HG03135 (cell line): ENCODE results near the gene HDHD5.
"Not testable (repeated sequence)": the region's sequence is repeated elsewhere in the genome, so short reads cannot be mapped to it uniquely, and the experiment has no call there.

Source experiments
- ATAC-seq: cut with Tn5 transposase; IDR thresholded peaks from one replicate; pipeline ENCODE4 v1.9.1; 2021; ENCODE audit warnings: mild to moderate bottlenecking, moderate library complexity; ENCODE audit not compliant: unreplicated experiment

HDHD5 gene

GRCh38 chr22:17157714-17158113 is 1.4 kb downstream of the HDHD5 start:
- no peak for ATAC-seq

- no peak for ATAC-seq
Measured at GRCh38 chr22:17155941-17156340, 3.1 kb downstream of the HDHD5 start.

- no peak for ATAC-seq
Measured at GRCh38 chr22:17152971-17153370, 6.1 kb downstream of the HDHD5 start.

- ATAC-seq = no peak
Measured at GRCh38 chr22:17152340-17152739, 6.7 kb downstream of the HDHD5 start.

GRCh38 chr22:17149076-17149815 is 9.8 kb downstream of the HDHD5 start:
- no peak for ATAC-seq

GRCh38 chr22:17147458-17147857 is 11.6 kb downstream of the HDHD5 start:
- ATAC-seq = not testable (repeated sequence)

- ATAC-seq = no peak
Measured at GRCh38 chr22:17145021-17145680, 13.9 kb downstream of the HDHD5 start.

- ATAC-seq = no peak
Measured at GRCh38 chr22:17143826-17144225, 15.3 kb downstream of the HDHD5 start.

- no peak for ATAC-seq
Measured at GRCh38 chr22:17143101-17143500, 16.0 kb downstream of the HDHD5 start.

- no peak for ATAC-seq
Measured at GRCh38 chr22:17140826-17141766, 18.0 kb downstream of the HDHD5 start.

GRCh38 chr22:17140022-17140421 is 19.1 kb downstream of the HDHD5 start:
- no peak for ATAC-seq

- no peak for ATAC-seq
Measured at GRCh38 chr22:17138513-17138912, 20.6 kb downstream of the HDHD5 start.

GRCh38 chr22:17137861-17138425 is 21.1 kb downstream of the HDHD5 start:
- ATAC-seq = no peak

- no peak for ATAC-seq
Measured at GRCh38 chr22:17137170-17137569, 21.9 kb downstream of the HDHD5 start.

GRCh38 chr22:17135153-17135760 is 23.8 kb downstream of the HDHD5 start:
- no peak for ATAC-seq

- ATAC-seq = no peak
Measured at GRCh38 chr22:17133137-17133536, 25.9 kb downstream of the HDHD5 start.

- ATAC-seq = no peak
Measured at GRCh38 chr22:17132112-17132511, 27.0 kb downstream of the HDHD5 start.

- no peak for ATAC-seq
Measured at GRCh38 chr22:17131686-17132085, 27.4 kb downstream of the HDHD5 start.

- ATAC-seq = no peak
Measured at GRCh38 chr22:17130199-17130598, 28.9 kb downstream of the HDHD5 start.
